Transverse colon (tissue), 4 donors: ENCODE results near the gene LRP1. TPM values are rescaled to one million over a fixed set of nuclear protein-coding genes. Genes with fewer than 3 reads are reported as not detected.
A peak's percentile ranks its signal among the peaks of the same experiment; 100 is the strongest.

Experiments used
- DNase-seq: peaks from one replicate; pipeline ENCODE4 v3.0.0-alpha.2; 2019
- H3K27ac ChIP-seq, 4 donors: fragments of 200-600 bp; sonication (generic); 2 replicates each; pipeline ENCODE4 v1.5.1; 2016 to 2018; ENCODE audit warnings: inconsistent platforms in 4 of 4
- H3K27me3 ChIP-seq: fragments of 200-600 bp; sonication (generic); 2 replicates; pipeline ENCODE4 v1.5.1; 2017; ENCODE audit warnings: inconsistent platforms
- H3K36me3 ChIP-seq, 4 donors: fragments of 200-600 bp; sonication (generic); 2 replicates each; pipeline ENCODE4 v1.5.1; 2017 to 2019; ENCODE audit warnings: inconsistent platforms in 4 of 4
- H3K4me1 ChIP-seq, 4 donors: fragments of 200-600 bp; sonication (generic); 2 replicates each; pipeline ENCODE4 v1.5.1; 2017 to 2020; ENCODE audit warnings: inconsistent platforms in 4 of 4
- H3K4me3 ChIP-seq, 4 donors: fragments of 200-600 bp; sonication (generic); 1 replicate in 1 of 4; 2 replicates in 3 of 4; pipeline versions ENCODE4 v1.5.1 to v1.6.1; 2017 to 2019; ENCODE audit warnings: inconsistent platforms in 4 of 4
- H3K9me3 ChIP-seq, 2 donors: fragments of 200-600 bp; sonication (generic); 2 replicates each; pipeline ENCODE4 v1.5.1; 2017 to 2019; ENCODE audit warnings: inconsistent platforms in 2 of 2
- CTCF ChIP-seq, 5 experiments: fragments of 200-600 bp in 3 of 5; fragments of 450-650 bp in 2 of 5; sonication (generic) in 3 of 5; IDR thresholded peaks; 1 replicate in 2 of 5; 2 replicates in 3 of 5; pipeline ENCODE4 v1.5.1; 2016 to 2017; ENCODE audit warnings: antibody characterized with exemption in 5 of 5, inconsistent platforms in 3 of 5, mild to moderate bottlenecking in 2 of 5, moderate library complexity in 1 of 5
- EP300 ChIP-seq: sonication (generic); formaldehyde crosslinking; IDR thresholded peaks from one replicate; pipeline ENCODE4 v1.6.1; 2017; ENCODE audit warnings: antibody characterized with exemption, low read depth
- POLR2A ChIP-seq: fragments of 450-650 bp; IDR thresholded peaks from one replicate; pipeline ENCODE4 v1.6.1; 2016; ENCODE audit warnings: antibody characterized with exemption, mild to moderate bottlenecking, moderate library complexity
- POLR2AphosphoS5 ChIP-seq, 3 donors: sonication (generic); formaldehyde crosslinking; IDR thresholded peaks; one replicate each; pipeline ENCODE4 v1.6.1; 2016; ENCODE audit warnings: antibody characterized with exemption in 3 of 3
- WGBS, 2 donors: methylation state at CpG; one replicate each; pipeline ENCODE4 v1.1.5; 2018; ENCODE audit warnings: low coverage in 1 of 2; 5-methylcytosine and 5-hydroxymethylcytosine counted together
- in situ Hi-C, 4 donors: fragments of 200-750 bp; cut with MboI; loops; one replicate each; pipeline versions ENCODE4 v1.15.0 to v1.15.1; 2017; ENCODE audit warnings: low sequenced_read_pairs in 3 of 4, low pct_ligation_motif_present in 1 of 4, low pct_unique_long_range_greater_than_20kb in 1 of 4
- intact Hi-C: fragments of 100-400 bp; cut with DNase I; formaldehyde crosslinking; loops from one replicate; pipeline ENCODE4 v1.15.1; 2023; ENCODE audit warnings: low total_unique reads
- total RNA-seq, 4 donors: library from RNA; depleted of rRNA; stranded (reverse); fragments of >200 nt; gene quantifications; one replicate each; pipeline ENCODE4 v1.1.0, GENCODE V29; 2016

Gene LRP1
- total RNA-seq, 4 donors from 2014 or later = 94.3 to 248 (median 199) TPM

- H3K4me3 ChIP-seq = no peak overlapping the region
- H3K36me3 ChIP-seq = no peaks in the 10 kb centered on the region
- no peak for TF ChIP-seq CTCF (IDR thresholded peaks at IDR 0.05)
- no peak for TF ChIP-seq EP300
- TF ChIP-seq POLR2A = no peak
- no peak for TF ChIP-seq POLR2AphosphoS5 (IDR thresholded peaks at IDR 0.05)
- in situ Hi-C loops (no loop called here), intact Hi-C loops (no loop called here)
- H3K4me1 ChIP-seq = peaks cover 40 to 78% (median 64%) of the 10 kb centered on the region in 4 donors
- no peaks in the 10 kb centered on the region for H3K27me3 ChIP-seq
- WGBS, 2 donors = 44 to 60% methylated on average over 2 of the region's 2 CpGs
- H3K9me3 ChIP-seq = no peaks in the 10 kb centered on the region
- peak; percentile 5 for DNase-seq
- H3K27ac ChIP-seq = peak overlapping the region; percentile 94 to 99 (median 96)
These were observed 2.7 kb downstream of the LRP1 start for GRCh38 chr12:57130941-57131340.

GRCh38 chr12:57131896-57132744, 3.8 kb downstream of the LRP1 start:
- peak overlapping the region; percentile 94 to 99 (median 96) for H3K27ac ChIP-seq
- peak overlapping the region in 1 of 4 donors; percentile 4 for H3K4me3 ChIP-seq
- H3K9me3 ChIP-seq = no peaks in the 10 kb centered on the region
- DNase-seq = peak; percentile 7
- no peaks in the 10 kb centered on the region for H3K27me3 ChIP-seq
- no peaks in the 10 kb centered on the region for H3K36me3 ChIP-seq
- WGBS, 2 donors = 63 to 72% methylated on average over 5 to 9 of the region's 9 CpGs
- in situ Hi-C loops = no loop called here
- intact Hi-C loops = no loop called here
- H3K4me1 ChIP-seq = peaks cover 35 to 81% (median 60%) of the 10 kb centered on the region in 4 donors
- TF ChIP-seq POLR2A (no peak), CTCF (IDR thresholded peaks at IDR 0.05) (no peak), POLR2AphosphoS5 (IDR thresholded peaks at IDR 0.05) (no peak), EP300 (no peak)

DNA sequence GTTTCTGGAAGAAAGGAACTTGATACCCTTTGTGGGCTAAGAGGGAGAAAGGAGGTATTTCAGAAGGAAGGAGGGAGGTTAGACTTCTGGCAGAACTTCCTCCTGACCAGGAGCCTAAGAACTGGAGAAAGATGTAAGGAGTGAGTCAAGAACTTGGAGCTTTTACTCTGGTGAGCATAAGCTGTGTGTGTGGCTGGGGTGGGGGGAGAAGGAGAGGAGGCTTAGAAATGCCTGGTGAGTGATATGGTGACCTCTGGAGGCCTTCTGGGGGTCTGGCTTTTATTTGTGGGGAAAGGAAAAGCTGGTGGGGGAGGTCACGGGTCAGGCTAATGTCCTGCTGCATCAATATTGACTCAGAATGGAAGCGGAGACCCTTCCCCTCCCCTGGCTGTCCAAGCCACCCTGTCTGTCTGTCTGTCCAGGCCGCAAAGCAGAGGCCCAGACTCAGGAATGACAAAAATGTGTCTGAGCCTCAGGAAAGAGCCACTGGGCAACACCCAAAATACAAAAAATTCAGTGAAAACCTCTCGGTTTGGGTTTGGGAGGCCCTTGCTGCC, 4.8 kb downstream of the LRP1 start:
- peak; percentile 7 for DNase-seq
- Histone ChIP-seq H3K27ac (peak overlapping the region; percentile 94 to 99 (median 96)), H3K9me3 (no peaks in the 10 kb centered on the region), H3K27me3 (no peaks in the 10 kb centered on the region), H3K36me3 (no peaks in the 10 kb centered on the region), H3K4me1 (peaks cover 43 to 89% (median 66%) of the 10 kb centered on the region in 4 donors), H3K4me3 (peak overlapping the region in 1 of 4 donors; percentile 4)
- in situ Hi-C loops = no loop called here
- TF ChIP-seq POLR2A (no peak), CTCF (IDR thresholded peaks at IDR 0.05) (no peak), EP300 (no peak), POLR2AphosphoS5 (IDR thresholded peaks at IDR 0.05) (no peak)
- intact Hi-C loops = no loop called here
- 55% methylated on average over 4 of the region's 4 CpGs; no CpG with 5 or more reads in 1 of the 2 donors for WGBS, 2 donors

- 50% methylated on average over 6 of the region's 6 CpGs; no CpG with 5 or more reads in 1 of the 2 donors for WGBS, 2 donors
- H3K4me1 ChIP-seq = peaks cover 52 to 97% (median 73%) of the 10 kb centered on the region in 4 donors
- intact Hi-C loops = no loop called here
- DNase-seq = peak; percentile 7
- no peaks in the 10 kb centered on the region for H3K36me3 ChIP-seq
- in situ Hi-C loops = no loop called here
- peak overlapping the region; percentile 94 to 99 (median 96) for H3K27ac ChIP-seq
- no peak for TF ChIP-seq POLR2A
- H3K9me3 ChIP-seq = no peaks in the 10 kb centered on the region
- no peaks in the 10 kb centered on the region for H3K27me3 ChIP-seq
- H3K4me3 ChIP-seq = no peak overlapping the region
These were observed 5.6 kb downstream of the LRP1 start for GRCh38 chr12:57133916-57134315.
